ENCODE results near the gene RPL10A. TPM values are rescaled to one million over a fixed set of nuclear protein-coding genes. Genes with fewer than 3 reads are reported as not detected.

The RPL10A gene
- total RNA-seq, 2 experiments from 2014 or later, result 1,581 to 2,643 TPM

- Histone ChIP-seq H3K4me3 (ENCODE audit: low read depth, low read length, poor library complexity, severe bottlenecking) (no peak overlapping the region), H3K4me2 (ENCODE audit: low read length) (no peak overlapping the region), H3K9me3 (ENCODE audit: low read length) (no peaks in the 10 kb centered on the region), H3K36me3 (ENCODE audit: insufficient read depth, low read length) (no peaks in the 10 kb centered on the region), H4K20me1 (ENCODE audit: insufficient read depth, low read length) (no peaks in the 10 kb centered on the region), H3K9me2 (ENCODE audit: insufficient read depth, low read length) (no peaks in the 10 kb centered on the region), H3K79me2 (ENCODE audit: insufficient read depth, low read depth, low read length) (no peaks in the 10 kb centered on the region), H3K27ac (ENCODE audit: low read depth, low read length, poor library complexity, severe bottlenecking) (no peak overlapping the region), H2AFZ (ENCODE audit: low read length) (no peak overlapping the region), H3K4me1 (ENCODE audit: insufficient read depth, low read length, poor library complexity, severe bottlenecking) (peaks cover 9% of the 10 kb centered on the region)
- TF ChIP-seq CTCF (conservative IDR thresholded peaks at IDR 0.05; ENCODE audit: low read length) (no peak), EZH2phosphoT487 (IDR thresholded peaks at IDR 0.05; ENCODE audit: borderline replicate concordance, low read depth, low read length) (no peak)
- intact Hi-C loops (cut with micrococcal nuclease; ENCODE audit: unreplicated experiment), result no loop called here
- BruUV-seq (replicated peaks), result no TSS peak
- no peak for DNase-seq (ENCODE audit: low spot score)
- CTCF ChIA-PET (ENCODE audit: unreplicated experiment), result no interaction called here
- POLR2A ChIA-PET, result no interaction called here
Observed at GRCh38 chr6:35499372-35499771, 31.2 kb downstream of the RPL10A start.

GRCh38 chr6:35500782-35501181 is 32.6 kb downstream of the RPL10A start:
- TF ChIP-seq CTCF (conservative IDR thresholded peaks at IDR 0.05; ENCODE audit: low read length) (no peak), EZH2phosphoT487 (IDR thresholded peaks at IDR 0.05; ENCODE audit: borderline replicate concordance, low read depth, low read length) (no peak)
- POLR2A ChIA-PET, result no interaction called here
- CTCF ChIA-PET (ENCODE audit: unreplicated experiment), result no interaction called here
- H3K9me2 ChIP-seq (ENCODE audit: insufficient read depth, low read length), result no peaks in the 10 kb centered on the region
- DNase-seq (ENCODE audit: low spot score), result no peak
- no peaks in the 10 kb centered on the region for H3K79me2 ChIP-seq (ENCODE audit: insufficient read depth, low read depth, low read length)
- no TSS peak for BruUV-seq (replicated peaks)
- H3K27ac ChIP-seq (ENCODE audit: low read depth, low read length, poor library complexity, severe bottlenecking), result no peak overlapping the region
- no peaks in the 10 kb centered on the region for H4K20me1 ChIP-seq (ENCODE audit: insufficient read depth, low read length)
- H3K4me2 ChIP-seq (ENCODE audit: low read length), result no peak overlapping the region
- no peaks in the 10 kb centered on the region for H3K36me3 ChIP-seq (ENCODE audit: insufficient read depth, low read length)
- no peak overlapping the region for H3K4me3 ChIP-seq (ENCODE audit: low read depth, low read length, poor library complexity, severe bottlenecking)
- no peaks in the 10 kb centered on the region for H3K9me3 ChIP-seq (ENCODE audit: low read length)
- peaks cover 8% of the 10 kb centered on the region for H3K4me1 ChIP-seq (ENCODE audit: insufficient read depth, low read length, poor library complexity, severe bottlenecking)
- intact Hi-C loops (cut with micrococcal nuclease; ENCODE audit: unreplicated experiment), result no loop called here
- H2AFZ ChIP-seq (ENCODE audit: low read length), result no peak overlapping the region

GRCh38 chr6:35501784-35502183 is 33.6 kb downstream of the RPL10A start:
- H3K27ac ChIP-seq (ENCODE audit: low read depth, low read length, poor library complexity, severe bottlenecking), result no peak overlapping the region
- H3K4me2 ChIP-seq (ENCODE audit: low read length), result no peak overlapping the region
- no peak overlapping the region for H3K4me3 ChIP-seq (ENCODE audit: low read depth, low read length, poor library complexity, severe bottlenecking)
- no peaks in the 10 kb centered on the region for H3K36me3 ChIP-seq (ENCODE audit: insufficient read depth, low read length)
- no peak overlapping the region for H2AFZ ChIP-seq (ENCODE audit: low read length)
- H3K9me3 ChIP-seq (ENCODE audit: low read length), result no peaks in the 10 kb centered on the region
- H3K9me2 ChIP-seq (ENCODE audit: insufficient read depth, low read length), result no peaks in the 10 kb centered on the region
- no peaks in the 10 kb centered on the region for H4K20me1 ChIP-seq (ENCODE audit: insufficient read depth, low read length)
- no TSS peak for BruUV-seq (replicated peaks)
- DNase-seq (ENCODE audit: low spot score), result no peak
- ChIA-PET CTCF (ENCODE audit: unreplicated experiment) (no interaction called here), POLR2A (interaction anchor here (0.6 kb wide), 1 partner anchor 260 kb away, joined by 3 read pairs; no protein-coding TSS in a partner anchor)
- no peak for TF ChIP-seq CTCF (conservative IDR thresholded peaks at IDR 0.05; ENCODE audit: low read length)
- TF ChIP-seq EZH2phosphoT487 (IDR thresholded peaks at IDR 0.05; ENCODE audit: borderline replicate concordance, low read depth, low read length), result no peak
- peaks cover 8% of the 10 kb centered on the region for H3K4me1 ChIP-seq (ENCODE audit: insufficient read depth, low read length, poor library complexity, severe bottlenecking)
- H3K79me2 ChIP-seq (ENCODE audit: insufficient read depth, low read depth, low read length), result no peaks in the 10 kb centered on the region
- intact Hi-C loops (cut with micrococcal nuclease; ENCODE audit: unreplicated experiment), result no loop called here
